ENCODE results near the gene TNFRSF12A. TPM values are rescaled to one million over a fixed set of nuclear protein-coding genes. Genes with fewer than 3 reads are reported as not detected.

Gene TNFRSF12A
- total RNA-seq, 1 donor from 2014 or later = 66.2 TPM

DNA sequence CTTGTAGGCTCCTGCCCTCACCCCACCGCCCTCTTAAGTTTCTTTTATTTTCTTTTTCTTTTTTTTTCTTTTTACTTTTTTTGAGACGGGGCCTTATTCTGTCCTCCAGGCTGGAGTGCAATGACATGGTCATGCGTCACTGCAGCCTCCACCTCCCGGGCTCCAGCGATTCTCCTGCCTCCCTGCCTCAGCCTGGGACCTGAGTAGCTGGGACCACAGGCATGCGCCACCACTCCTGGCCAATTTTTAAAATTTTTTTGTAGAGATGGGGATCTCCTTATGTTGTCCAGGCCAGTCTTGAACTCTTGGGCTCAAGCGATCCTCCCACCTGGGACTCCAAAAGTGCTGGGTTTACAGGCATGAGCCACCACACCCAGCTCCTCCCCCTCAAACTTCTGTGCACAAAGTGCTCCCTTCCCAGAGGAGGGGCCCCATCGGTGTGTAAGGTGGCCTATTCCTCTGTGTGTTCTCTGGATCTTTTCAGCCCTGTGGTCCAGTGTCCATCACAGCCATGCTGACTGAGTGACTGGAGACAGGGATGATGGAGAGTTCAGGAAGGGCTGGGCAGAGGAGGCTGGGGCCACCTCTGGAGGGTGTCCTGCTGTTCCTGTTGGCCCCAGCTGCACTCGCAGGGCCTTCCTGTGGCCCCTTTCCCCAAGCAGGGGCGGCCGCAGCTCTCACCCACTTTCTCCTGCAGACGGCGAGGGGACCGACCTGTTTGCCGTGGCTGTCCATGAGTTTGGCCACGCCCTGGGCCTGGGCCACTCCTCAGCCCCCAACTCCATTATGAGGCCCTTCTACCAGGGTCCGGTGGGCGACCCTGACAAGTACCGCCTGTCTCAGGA, 36.4 kb downstream of the TNFRSF12A start:
- H3K36me3 ChIP-seq = no peaks in the 10 kb centered on the region

DNA sequence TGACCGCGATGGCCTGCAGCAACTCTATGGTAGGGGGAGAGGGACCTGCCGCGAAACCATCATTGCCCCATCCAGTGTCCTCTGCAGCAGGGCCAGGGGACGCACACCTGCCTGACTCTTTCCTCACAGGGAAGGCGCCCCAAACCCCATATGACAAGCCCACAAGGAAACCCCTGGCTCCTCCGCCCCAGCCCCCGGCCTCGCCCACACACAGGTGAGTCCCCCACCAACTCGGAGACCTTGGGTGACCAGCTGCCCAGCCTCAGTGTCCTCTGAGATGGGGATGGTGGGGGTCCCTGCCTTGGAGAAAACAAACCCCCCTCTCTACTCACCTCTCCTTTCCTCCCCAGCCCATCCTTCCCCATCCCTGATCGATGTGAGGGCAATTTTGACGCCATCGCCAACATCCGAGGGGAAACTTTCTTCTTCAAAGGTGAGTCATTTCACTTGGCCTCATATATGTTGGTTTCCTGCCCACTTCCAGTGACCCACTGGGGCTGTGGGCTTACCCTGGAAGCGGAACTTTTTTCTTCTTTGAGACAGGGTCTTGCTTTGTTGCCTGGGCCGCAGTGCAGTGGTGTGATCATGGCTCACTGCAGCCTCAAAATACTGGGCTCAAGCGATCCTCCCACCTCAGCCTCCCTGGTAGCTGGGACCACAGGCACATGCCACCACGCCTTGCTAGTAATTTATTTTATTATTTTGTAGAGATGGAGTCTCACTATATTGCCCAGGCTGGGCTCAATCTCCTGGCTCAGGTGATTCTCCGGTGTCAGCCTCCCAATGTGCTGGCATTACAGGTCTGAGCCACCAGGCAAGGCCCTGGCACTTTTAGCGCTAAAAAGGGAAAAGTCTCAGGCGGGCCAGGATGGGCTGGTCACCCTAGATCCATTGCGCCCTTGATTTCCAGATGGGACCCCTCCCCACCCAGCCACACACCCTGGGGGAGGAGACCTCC, 37.3 kb downstream of the TNFRSF12A start:
- H3K4me3 ChIP-seq = peak overlapping the region; percentile 98
- H3K9me3 ChIP-seq (replicated peaks) = no peaks in the 10 kb centered on the region
- H3K36me3 ChIP-seq = no peaks in the 10 kb centered on the region
- H3K27ac ChIP-seq (replicated peaks) = no peak overlapping the region
- H3K4me1 ChIP-seq = peaks cover 32% of the 10 kb centered on the region
- intact Hi-C loops (cut with micrococcal nuclease) = loop anchor here (10.0 kb wide), 1 partner anchor 67 kb away; no protein-coding TSS in a partner anchor
- H3K27me3 ChIP-seq (ENCODE audit: low read depth) = no peaks in the 10 kb centered on the region
- DNase-seq = no peak
- TF ChIP-seq, protein P1, sequence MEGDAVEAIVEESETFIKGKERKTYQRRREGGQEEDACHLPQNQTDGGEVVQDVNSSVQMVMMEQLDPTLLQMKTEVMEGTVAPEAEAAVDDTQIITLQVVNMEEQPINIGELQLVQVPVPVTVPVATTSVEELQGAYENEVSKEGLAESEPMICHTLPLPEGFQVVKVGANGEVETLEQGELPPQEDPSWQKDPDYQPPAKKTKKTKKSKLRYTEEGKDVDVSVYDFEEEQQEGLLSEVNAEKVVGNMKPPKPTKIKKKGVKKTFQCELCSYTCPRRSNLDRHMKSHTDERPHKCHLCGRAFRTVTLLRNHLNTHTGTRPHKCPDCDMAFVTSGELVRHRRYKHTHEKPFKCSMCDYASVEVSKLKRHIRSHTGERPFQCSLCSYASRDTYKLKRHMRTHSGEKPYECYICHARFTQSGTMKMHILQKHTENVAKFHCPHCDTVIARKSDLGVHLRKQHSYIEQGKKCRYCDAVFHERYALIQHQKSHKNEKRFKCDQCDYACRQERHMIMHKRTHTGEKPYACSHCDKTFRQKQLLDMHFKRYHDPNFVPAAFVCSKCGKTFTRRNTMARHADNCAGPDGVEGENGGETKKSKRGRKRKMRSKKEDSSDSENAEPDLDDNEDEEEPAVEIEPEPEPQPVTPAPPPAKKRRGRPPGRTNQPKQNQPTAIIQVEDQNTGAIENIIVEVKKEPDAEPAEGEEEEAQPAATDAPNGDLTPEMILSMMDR (IDR thresholded peaks at IDR 0.05; ENCODE audit: borderline replicate concordance) = no peak

More for the DNA sequence above, 36.4 kb downstream of the TNFRSF12A start:
- TF ChIP-seq, protein P1 (IDR thresholded peaks at IDR 0.05; ENCODE audit: borderline replicate concordance) = no peak
- H3K27ac ChIP-seq (replicated peaks) = no peak overlapping the region
- no peak overlapping the region for H3K4me3 ChIP-seq
- intact Hi-C loops (cut with micrococcal nuclease) = loop anchor here (10.0 kb wide), 1 partner anchor 68 kb away; no protein-coding TSS in a partner anchor
- no peak for DNase-seq
- no peaks in the 10 kb centered on the region for H3K27me3 ChIP-seq (ENCODE audit: low read depth)
- H3K4me1 ChIP-seq = peaks cover 32% of the 10 kb centered on the region
- H3K9me3 ChIP-seq (replicated peaks) = no peaks in the 10 kb centered on the region

DNA sequence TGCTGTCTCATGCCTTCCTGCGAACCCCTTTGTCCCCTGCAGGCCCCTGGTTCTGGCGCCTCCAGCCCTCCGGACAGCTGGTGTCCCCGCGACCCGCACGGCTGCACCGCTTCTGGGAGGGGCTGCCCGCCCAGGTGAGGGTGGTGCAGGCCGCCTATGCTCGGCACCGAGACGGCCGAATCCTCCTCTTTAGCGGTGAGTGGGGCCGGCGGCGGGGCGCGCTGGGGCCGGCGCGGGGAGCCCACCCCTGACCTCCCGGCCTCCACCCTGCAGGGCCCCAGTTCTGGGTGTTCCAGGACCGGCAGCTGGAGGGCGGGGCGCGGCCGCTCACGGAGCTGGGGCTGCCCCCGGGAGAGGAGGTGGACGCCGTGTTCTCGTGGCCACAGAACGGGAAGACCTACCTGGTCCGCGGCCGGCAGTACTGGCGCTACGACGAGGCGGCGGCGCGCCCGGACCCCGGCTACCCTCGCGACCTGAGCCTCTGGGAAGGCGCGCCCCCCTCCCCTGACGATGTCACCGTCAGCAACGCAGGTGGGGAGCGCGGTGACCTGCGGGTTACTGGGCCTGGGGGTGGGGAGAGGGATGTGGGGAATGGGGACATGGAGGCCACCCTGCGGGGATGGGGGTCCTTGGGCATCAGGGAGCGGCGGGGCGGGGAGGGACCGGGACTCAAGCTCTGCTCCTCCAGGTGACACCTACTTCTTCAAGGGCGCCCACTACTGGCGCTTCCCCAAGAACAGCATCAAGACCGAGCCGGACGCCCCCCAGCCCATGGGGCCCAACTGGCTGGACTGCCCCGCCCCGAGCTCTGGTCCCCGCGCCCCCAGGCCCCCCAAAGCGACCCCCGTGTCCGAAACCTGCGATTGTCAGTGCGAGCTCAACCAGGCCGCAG, 38.2 kb downstream of the TNFRSF12A start:
- intact Hi-C loops (cut with micrococcal nuclease) = loop anchor here (10.0 kb wide), 1 partner anchor 66 kb away; no protein-coding TSS in a partner anchor
- peak overlapping the region; percentile 90 for H3K27ac ChIP-seq (replicated peaks)

DNA sequence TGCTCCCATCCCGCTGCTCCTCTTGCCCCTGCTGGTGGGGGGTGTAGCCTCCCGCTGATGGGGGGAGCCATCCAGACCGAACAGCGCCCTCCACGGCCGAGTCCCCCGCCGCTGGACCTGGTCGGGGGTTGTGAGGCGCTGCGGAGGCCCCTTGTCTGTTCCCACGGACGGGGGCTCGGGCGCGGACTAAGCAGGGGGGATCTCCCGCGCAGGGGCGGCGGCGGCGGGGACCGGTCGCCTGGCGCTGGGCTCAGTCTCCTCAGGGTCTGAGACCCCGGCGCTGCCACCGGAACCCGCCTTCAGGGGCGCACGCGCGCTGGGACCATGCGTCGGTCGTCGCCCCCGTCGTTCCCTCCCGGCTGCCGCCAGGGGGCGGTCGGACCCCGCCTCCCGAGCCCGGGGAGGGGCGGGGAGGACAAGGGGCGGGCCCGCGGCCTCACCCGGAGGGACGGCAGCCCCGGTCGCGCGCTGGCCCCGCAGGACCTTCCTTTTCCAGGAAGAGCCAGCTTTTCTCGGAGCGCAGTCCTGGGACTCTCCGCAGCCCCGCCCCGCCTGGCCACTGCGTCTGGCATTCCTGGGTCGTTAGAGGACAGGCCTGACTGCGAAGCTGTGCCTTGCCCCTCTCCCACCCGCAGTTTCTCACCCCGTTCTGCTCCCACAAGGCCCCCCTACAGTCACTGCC, 39.0 kb downstream of the TNFRSF12A start:
- Histone ChIP-seq H3K36me3 (no peaks in the 10 kb centered on the region), H3K27me3 (ENCODE audit: low read depth) (no peaks in the 10 kb centered on the region), H3K4me1 (peaks cover 33% of the 10 kb centered on the region), H3K4me3 (peak overlapping the region; percentile 98), H3K9me3 (replicated peaks) (no peaks in the 10 kb centered on the region), H3K27ac (replicated peaks) (peak overlapping the region; percentile 90)
- peak; percentile 90 for DNase-seq
- TF ChIP-seq, protein P1 (IDR thresholded peaks at IDR 0.05; ENCODE audit: borderline replicate concordance) = peak; percentile 93
- intact Hi-C loops (cut with micrococcal nuclease) = loop anchor here (10.0 kb wide), 1 partner anchor 66 kb away; no protein-coding TSS in a partner anchor

More for the DNA sequence above, 38.2 kb downstream of the TNFRSF12A start:
- TF ChIP-seq, protein P1 (IDR thresholded peaks at IDR 0.05; ENCODE audit: borderline replicate concordance) = no peak
- Histone ChIP-seq H3K36me3 (no peaks in the 10 kb centered on the region), H3K4me3 (peak overlapping the region; percentile 98), H3K4me1 (peaks cover 32% of the 10 kb centered on the region), H3K27me3 (ENCODE audit: low read depth) (no peaks in the 10 kb centered on the region), H3K9me3 (replicated peaks) (no peaks in the 10 kb centered on the region)
- peak; percentile 44 for DNase-seq
